HG03175 (cell line): Measurements from ENCODE around the gene CAD.

Experiments
- ATAC-seq: cut with Tn5 transposase; IDR thresholded peaks from one replicate; pipeline ENCODE4 v1.9.1; 2021; ENCODE audit warnings: mild to moderate bottlenecking, moderate library complexity; ENCODE audit not compliant: unreplicated experiment

Gene CAD

DNA sequence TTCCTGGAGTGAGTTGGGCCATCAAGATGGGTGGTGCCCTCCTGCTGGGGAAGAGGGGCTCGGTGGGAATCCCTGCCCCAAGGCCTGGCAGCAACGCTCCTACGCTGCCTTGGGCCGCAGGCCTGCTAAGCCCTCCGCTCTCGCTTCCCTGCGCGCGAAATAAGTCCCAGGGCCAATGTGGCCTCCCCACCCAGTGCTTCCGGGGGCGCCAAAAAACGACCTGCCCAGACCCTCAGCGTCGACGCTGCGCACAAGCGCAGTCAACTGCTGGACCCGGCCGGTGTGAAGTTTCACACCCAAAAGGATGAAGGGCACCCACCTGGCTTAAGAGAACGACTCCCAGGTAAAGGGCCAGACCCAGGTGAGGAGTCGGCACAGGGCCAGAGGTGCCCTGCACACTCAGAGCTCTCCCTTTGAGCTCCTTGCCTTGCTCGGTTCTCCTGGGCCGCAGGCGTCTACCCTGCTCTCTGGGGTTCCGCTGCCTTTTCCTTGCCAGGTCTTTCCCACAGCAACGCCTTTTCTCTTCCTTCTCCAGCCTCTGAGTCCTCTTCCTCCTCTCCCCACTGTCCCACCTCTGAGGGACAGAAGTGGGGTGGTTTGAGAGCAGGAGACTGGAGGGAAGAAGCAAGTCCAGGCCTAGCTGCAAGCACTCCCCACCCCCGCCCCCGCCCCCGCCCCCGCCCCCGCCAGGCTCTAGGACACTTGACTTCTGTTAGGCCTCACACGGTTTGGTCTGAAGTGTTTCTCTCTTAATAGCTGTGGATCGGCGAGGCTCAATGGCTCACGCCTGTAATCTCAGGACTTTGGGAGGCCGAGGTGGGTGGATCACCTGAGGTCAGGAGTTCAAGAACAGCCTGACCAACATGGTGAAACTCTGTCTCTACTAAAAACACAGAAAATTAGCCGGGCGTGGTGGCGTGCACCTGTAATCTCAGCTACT is 58.3 kb downstream of the CAD start, which contains the start of gene DNAJC5G:
Gene DNAJC5G, plus strand, starts transcription at position 223 of the 940 bp plus-strand sequence. CDS start 1,296 bp downstream, outside the sequence.
- ATAC-seq: no peak

DNA sequence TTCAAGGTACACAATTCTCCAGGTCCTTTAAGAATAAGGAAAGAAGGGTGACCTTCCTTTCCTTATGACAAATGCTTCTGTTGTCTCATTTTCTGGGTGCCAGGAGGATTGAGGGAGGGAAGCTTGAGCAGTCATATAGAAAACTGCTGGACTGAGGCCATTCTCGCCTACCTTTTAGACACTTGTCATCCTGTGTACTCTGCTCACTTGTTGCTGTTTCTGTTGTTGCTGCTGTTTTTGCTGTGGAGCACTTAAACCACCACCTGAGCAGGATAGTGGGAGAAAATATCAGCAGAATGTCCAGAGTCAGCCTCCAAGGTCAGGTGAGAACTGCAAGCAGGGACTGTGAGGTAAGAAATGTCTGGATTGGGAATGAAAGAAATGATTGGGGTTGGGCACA is 60.8 kb downstream of the CAD start:
- no peak for ATAC-seq

DNA sequence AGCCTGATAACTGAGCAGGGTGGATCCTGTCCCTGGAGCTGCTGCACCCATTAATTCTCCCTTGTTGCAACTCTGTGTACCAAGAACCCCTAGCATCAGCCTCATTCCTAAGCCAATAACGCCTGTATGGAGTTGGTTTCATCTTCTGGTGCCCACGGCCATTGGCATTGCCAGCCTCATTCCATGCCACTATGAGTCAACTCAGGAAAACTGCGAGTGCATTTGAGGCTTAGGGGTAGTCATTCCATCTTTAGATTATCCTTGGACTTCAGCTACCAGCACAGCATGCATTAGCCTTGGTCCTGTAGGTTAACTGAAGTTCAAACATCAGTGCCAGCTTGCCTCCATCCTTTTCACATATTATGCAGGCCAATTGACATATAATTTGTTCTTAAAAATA is 63.7 kb downstream of the CAD start:
- ATAC-seq: no peak

DNA sequence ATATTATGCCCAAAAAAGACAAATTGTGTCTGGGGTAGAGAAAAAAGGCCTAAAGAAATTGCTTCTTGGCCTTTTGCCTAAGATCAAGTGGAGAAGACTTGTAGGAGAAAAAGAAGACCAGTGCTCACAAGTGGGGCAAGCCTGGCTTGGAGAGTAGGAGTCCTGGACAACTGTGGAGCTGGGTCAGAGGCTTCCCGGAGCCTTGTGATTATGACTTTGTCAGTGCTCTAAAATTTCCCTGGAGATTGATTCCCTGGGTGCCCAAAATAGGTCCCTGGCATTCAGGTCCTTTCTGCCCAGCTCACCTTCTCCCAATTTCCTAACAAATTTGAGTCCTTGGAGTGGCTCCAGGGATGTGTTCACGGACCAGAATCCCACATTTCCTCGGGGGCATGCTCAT is 64.3 kb downstream of the CAD start:
- ATAC-seq: no peak

- no peak for ATAC-seq
Measured at GRCh38 chr2:27281855-27282559, 64.8 kb downstream of the CAD start, which contains the start of gene TRIM54. TSS of gene TRIM54 (plus strand) at chr2:27282429. CDS start at chr2:27282732, 303 bp downstream.

DNA sequence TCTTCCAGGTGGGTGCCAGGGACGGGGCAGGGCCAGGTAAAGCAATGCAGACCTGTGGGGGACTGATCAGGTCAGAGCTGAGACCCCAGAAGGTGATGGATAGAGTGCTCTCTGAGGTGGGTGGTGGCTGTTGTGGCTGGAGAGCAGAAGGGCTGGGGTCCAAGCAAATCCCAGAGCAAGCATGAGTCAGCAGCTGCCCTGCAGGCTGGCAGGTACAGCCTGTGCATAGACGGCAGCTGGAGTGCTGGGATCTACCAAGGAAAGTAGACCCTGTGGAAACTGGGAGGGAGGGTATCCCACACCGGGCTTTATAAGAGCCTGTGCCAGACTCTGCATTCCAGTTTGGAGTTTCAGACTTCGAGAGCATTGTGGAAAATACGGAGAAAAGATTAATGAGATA is 65.7 kb downstream of the CAD start:
- no peak for ATAC-seq

- ATAC-seq: no peak
Measured at GRCh38 chr2:27284996-27285395, 67.8 kb downstream of the CAD start.

- no peak for ATAC-seq
Measured at GRCh38 chr2:27285481-27285880, 68.3 kb downstream of the CAD start.

DNA sequence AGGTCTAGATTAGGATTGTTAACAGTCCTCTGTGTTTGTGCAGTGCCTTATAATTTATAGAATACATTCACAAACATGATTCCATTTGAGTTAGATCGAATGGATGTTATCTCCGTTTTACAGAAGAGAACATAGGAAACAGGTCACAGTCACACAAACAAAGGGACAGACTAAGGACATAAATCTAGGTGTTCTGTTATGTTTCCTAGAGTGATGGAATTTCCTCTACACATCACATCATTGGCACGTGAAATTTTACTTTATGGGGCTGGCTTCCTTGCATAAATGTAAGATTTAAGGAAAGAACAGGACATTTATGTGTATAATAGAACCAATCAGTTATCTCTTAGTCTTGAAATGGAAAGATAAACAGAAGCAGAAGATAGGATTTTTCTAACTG is 71.4 kb downstream of the CAD start:
- ATAC-seq: no peak

DNA sequence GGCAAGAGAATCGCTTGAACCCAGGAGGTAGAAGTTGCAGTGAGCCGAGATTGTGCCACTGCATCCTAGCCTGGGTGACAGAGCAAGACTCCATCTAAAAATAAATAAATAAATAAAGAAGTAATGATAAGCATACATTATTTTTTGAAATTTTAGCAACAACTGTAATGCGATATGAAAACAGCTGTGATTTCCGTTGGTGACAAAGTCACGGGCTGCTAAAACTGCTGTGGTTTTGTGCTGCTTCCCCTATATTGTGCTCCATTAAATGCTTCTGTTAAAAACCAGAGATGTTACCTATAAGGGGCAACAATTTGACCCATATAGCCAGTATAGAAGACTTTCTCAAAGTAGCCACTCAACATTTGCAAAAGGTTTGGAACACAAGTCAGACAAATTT is 73.4 kb downstream of the CAD start:
- no peak for ATAC-seq

DNA sequence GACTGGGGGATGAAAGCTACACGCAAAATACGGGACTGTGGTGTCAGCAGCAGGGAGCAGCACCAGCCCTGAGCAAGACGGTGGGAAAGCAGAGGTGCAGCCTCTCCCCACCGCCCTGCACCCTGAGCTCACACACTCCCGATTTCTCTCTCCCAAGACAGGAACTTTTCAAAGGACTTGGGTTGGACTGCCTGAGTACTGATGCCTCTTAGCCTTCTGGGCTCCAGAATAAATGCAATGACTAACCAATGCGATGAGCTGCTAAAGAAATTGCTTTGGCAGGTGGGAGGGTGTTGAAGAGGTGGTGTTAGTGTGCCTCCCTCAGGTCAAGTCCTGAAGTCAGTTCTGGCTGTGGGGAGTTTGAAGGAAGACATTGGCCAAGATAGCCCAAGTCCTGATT is 74.7 kb downstream of the CAD start:
- no peak for ATAC-seq
